Measurements from ENCODE around the gene CCNL1. TPM values are rescaled to one million over a fixed set of nuclear protein-coding genes. Genes with fewer than 3 reads are reported as not detected.

Gene CCNL1
- total RNA-seq, 2 donors from 2014 or later: 97.4 to 128 TPM

DNA sequence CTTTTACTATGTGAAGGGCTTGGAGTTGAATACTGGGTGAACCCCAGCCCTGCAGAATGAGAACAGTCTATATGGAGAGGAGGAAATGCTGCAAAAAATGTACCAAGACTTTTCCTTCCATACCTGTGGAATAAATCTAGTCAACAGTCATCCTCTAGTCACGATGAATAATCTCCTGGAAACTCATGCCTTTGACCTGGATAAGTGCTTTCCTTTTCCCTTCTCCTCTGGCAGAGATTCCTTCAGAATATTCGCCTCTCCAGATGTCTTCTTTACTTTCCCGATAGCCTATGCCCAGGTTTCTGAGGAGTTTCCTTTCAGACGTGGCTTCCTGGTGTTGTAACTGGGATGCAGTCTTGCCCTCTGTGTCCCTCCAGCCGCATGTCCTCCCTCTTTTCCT, 28.1 kb downstream of the CCNL1 start:
- Histone ChIP-seq H3K9me3 (ENCODE audit: control insufficient read depth, low read length) (no peaks in the 10 kb centered on the region), H3K4me1 (ENCODE audit: control insufficient read depth, insufficient read depth, low read length) (peaks cover 26% of the 10 kb centered on the region), H3K4me3 (ENCODE audit: low read length) (no peak overlapping the region), H3K27me3 (ENCODE audit: control insufficient read depth, insufficient read depth, low read length, poor library complexity, severe bottlenecking) (no peaks in the 10 kb centered on the region), H3K27ac (ENCODE audit: low read depth, low read length) (no peak overlapping the region), H3K36me3 (ENCODE audit: control insufficient read depth, insufficient read depth, low read length) (no peaks in the 10 kb centered on the region), H3K9ac (ENCODE audit: extremely low read depth, low read length, poor library complexity, severe bottlenecking) (no peak overlapping the region)
- 94 to 98% methylated on average over 3 to 5 of the region's 5 CpGs for WGBS, 2 experiments (ENCODE audit: insufficient coverage in 1 of 2, insufficient read length in 1 of 2)
- Mint-ChIP-seq H3K4me3 (no peak overlapping the region), H3K36me3 (ENCODE audit: low read depth) (no peaks in the 10 kb centered on the region), H3K27ac (no peak overlapping the region), H3K4me1 (peaks cover 51% of the 10 kb centered on the region), H3K27me3 (ENCODE audit: insufficient read depth) (no peaks in the 10 kb centered on the region), H3K9me3 (no peaks in the 10 kb centered on the region)
- TF ChIP-seq, protein P1, sequence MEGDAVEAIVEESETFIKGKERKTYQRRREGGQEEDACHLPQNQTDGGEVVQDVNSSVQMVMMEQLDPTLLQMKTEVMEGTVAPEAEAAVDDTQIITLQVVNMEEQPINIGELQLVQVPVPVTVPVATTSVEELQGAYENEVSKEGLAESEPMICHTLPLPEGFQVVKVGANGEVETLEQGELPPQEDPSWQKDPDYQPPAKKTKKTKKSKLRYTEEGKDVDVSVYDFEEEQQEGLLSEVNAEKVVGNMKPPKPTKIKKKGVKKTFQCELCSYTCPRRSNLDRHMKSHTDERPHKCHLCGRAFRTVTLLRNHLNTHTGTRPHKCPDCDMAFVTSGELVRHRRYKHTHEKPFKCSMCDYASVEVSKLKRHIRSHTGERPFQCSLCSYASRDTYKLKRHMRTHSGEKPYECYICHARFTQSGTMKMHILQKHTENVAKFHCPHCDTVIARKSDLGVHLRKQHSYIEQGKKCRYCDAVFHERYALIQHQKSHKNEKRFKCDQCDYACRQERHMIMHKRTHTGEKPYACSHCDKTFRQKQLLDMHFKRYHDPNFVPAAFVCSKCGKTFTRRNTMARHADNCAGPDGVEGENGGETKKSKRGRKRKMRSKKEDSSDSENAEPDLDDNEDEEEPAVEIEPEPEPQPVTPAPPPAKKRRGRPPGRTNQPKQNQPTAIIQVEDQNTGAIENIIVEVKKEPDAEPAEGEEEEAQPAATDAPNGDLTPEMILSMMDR (conservative IDR thresholded peaks at IDR 0.05): no peak
- DNase-seq: no peak

DNA sequence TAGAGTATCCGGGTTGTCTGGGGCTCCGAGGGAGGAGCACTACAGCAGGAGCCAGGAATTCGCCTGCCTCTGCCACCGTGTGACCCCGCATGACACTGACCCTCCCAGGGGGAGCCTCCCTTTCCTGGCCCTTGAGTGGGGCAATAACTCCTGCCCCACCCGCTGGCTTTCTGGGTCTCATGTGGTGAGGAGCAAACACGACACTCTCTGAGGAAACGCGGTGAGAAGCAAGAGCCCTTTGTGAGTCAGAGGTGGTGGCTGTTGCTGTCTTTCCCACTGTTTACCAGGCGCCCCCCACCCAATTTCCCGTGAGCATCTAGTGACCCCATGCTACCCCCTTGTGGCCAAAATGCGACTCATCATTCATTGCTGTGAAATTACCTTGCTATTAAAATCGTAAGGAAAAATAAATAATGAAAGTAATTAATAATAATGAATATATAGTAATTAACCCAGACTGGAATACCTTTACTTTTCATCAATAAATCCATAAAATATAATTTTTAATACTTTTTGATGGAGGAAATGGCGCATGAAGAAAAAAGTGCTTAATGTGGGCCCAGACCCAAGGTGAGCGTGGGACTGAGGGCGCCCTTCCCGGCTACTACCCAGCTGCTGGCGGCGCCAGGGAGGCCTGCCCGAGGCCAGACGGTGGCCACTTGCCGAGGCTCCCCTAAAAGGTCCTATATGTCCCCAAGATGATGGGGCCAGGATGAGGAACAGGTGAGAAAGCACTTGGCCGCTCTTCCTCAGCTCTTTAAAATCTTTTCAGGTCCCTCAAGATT, 29.3 kb downstream of the CCNL1 start:
- Histone ChIP-seq H3K9me3 (ENCODE audit: control insufficient read depth, low read length) (no peaks in the 10 kb centered on the region), H3K27ac (ENCODE audit: low read depth, low read length) (peak overlapping the region; percentile 92), H3K36me3 (ENCODE audit: control insufficient read depth, insufficient read depth, low read length) (no peaks in the 10 kb centered on the region), H3K9ac (ENCODE audit: extremely low read depth, low read length, poor library complexity, severe bottlenecking) (peak overlapping the region; percentile 39), H3K4me3 (ENCODE audit: low read length) (no peak overlapping the region), H3K27me3 (ENCODE audit: control insufficient read depth, insufficient read depth, low read length, poor library complexity, severe bottlenecking) (no peaks in the 10 kb centered on the region), H3K4me1 (ENCODE audit: control insufficient read depth, insufficient read depth, low read length) (peaks cover 26% of the 10 kb centered on the region)
- Mint-ChIP-seq H3K9me3 (no peaks in the 10 kb centered on the region), H3K4me3 (peak overlapping the region; percentile 22), H3K27me3 (ENCODE audit: insufficient read depth) (no peaks in the 10 kb centered on the region), H3K27ac (peak overlapping the region; percentile 98), H3K4me1 (peaks cover 42% of the 10 kb centered on the region), H3K36me3 (ENCODE audit: low read depth) (no peaks in the 10 kb centered on the region)
- TF ChIP-seq, protein P1 (conservative IDR thresholded peaks at IDR 0.05): peak; percentile 91
- peak; percentile 94 for DNase-seq
- 17 to 24% methylated on average over 9 to 22 of the region's 23 CpGs for WGBS, 2 experiments (ENCODE audit: insufficient coverage in 1 of 2, insufficient read length in 1 of 2)

DNA sequence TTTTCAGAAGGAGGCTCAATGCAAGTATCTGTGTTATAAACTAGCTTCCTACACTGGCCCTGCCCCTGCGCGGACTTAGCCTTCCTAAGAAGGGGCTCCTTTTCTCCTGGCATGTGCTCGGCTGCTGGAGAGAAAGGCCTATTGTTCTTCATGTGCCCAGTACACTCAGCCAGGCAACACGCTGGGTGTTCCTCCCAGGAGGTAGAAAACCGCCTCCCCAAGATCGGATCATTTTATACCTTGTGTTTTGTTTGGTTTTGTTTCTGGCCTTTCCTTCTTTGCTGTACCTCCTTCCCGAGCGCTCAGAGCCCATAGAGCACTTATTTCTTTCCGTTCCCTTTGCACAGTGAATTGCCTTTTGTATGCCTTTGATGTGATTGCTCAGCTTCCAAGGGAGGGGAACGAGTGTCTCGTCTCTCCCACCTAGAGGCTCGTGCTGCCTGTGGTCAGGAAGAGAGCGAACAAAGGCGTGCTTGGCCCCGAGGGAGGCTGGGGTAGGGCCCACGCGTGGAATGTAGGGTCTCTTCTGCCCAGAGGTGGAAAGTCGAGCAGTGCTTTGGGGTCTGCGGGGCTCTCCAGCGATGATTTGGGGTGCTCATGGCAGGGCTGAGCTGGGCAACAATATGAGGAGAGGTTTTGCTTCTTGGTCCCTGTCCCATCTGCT, 30.0 kb downstream of the CCNL1 start:
- H3K9me3 Mint-ChIP-seq: no peaks in the 10 kb centered on the region
- no peaks in the 10 kb centered on the region for H3K36me3 ChIP-seq (ENCODE audit: control insufficient read depth, insufficient read depth, low read length)
- no peaks in the 10 kb centered on the region for H3K9me3 ChIP-seq (ENCODE audit: control insufficient read depth, low read length)
- H3K4me3 ChIP-seq (ENCODE audit: low read length): no peak overlapping the region
- peaks cover 46% of the 10 kb centered on the region for H3K4me1 Mint-ChIP-seq
- no peaks in the 10 kb centered on the region for H3K27me3 Mint-ChIP-seq (ENCODE audit: insufficient read depth)
- H3K4me1 ChIP-seq (ENCODE audit: control insufficient read depth, insufficient read depth, low read length): peaks cover 26% of the 10 kb centered on the region
- no peaks in the 10 kb centered on the region for H3K27me3 ChIP-seq (ENCODE audit: control insufficient read depth, insufficient read depth, low read length, poor library complexity, severe bottlenecking)
- TF ChIP-seq, protein P1 (conservative IDR thresholded peaks at IDR 0.05): no peak
- 30 to 37% methylated on average over 6 to 20 of the region's 20 CpGs for WGBS, 2 experiments (ENCODE audit: insufficient coverage in 1 of 2, insufficient read length in 1 of 2)
- peak overlapping the region; percentile 39 for H3K9ac ChIP-seq (ENCODE audit: extremely low read depth, low read length, poor library complexity, severe bottlenecking)
- H3K27ac Mint-ChIP-seq: peak overlapping the region; percentile 98
- peak overlapping the region; percentile 92 for H3K27ac ChIP-seq (ENCODE audit: low read depth, low read length)
- H3K36me3 Mint-ChIP-seq (ENCODE audit: low read depth): no peaks in the 10 kb centered on the region
- H3K4me3 Mint-ChIP-seq: peak overlapping the region; percentile 22
- DNase-seq: peak; percentile 72

All from endodermal cell (in vitro differentiated cells).